NCI-H345 treated with DMSO at 0.1 percent for 48 hours (cell line): Measurements from ENCODE around the gene CRYBA4.
A peak's percentile ranks its signal among the peaks of the same experiment; 100 is the strongest.

Source experiments
- DNase-seq: peaks from one replicate; lab custom pipeline; 2025; ENCODE audit not compliant: unreplicated experiment; lab: John Stamatoyannopoulos, UW

Gene CRYBA4

GRCh38 chr22:26658671-26659478 is 37.1 kb downstream of the CRYBA4 start:
- DNase-seq = peak; percentile 85

- DNase-seq = no peak
Observed at GRCh38 chr22:26660356-26660755, 38.6 kb downstream of the CRYBA4 start.

GRCh38 chr22:26660961-26661578 is 39.3 kb downstream of the CRYBA4 start:
- DNase-seq = peak; percentile 54

GRCh38 chr22:26662160-26662559 is 40.4 kb downstream of the CRYBA4 start:
- no peak for DNase-seq

- no peak for DNase-seq
Observed at GRCh38 chr22:26663374-26663923, 41.7 kb downstream of the CRYBA4 start.

- DNase-seq = no peak
Observed at GRCh38 chr22:26665813-26666231, 44.1 kb downstream of the CRYBA4 start.

GRCh38 chr22:26667140-26667539 is 45.4 kb downstream of the CRYBA4 start:
- no peak for DNase-seq

- no peak for DNase-seq
Observed at GRCh38 chr22:26669060-26669481, 47.3 kb downstream of the CRYBA4 start.

GRCh38 chr22:26670459-26670858 is 48.7 kb downstream of the CRYBA4 start:
- DNase-seq = no peak

- DNase-seq = no peak
Observed at GRCh38 chr22:26671317-26672059, 49.7 kb downstream of the CRYBA4 start.

GRCh38 chr22:26672060-26672471 is 50.3 kb downstream of the CRYBA4 start:
- DNase-seq = no peak

GRCh38 chr22:26672590-26673468 is 51.1 kb downstream of the CRYBA4 start:
- peak; percentile 96 for DNase-seq

- no peak for DNase-seq
Observed at GRCh38 chr22:26673486-26673885, 51.7 kb downstream of the CRYBA4 start.

- DNase-seq = no peak
Observed at GRCh38 chr22:26674211-26675190, 52.7 kb downstream of the CRYBA4 start.

- no peak for DNase-seq
Observed at GRCh38 chr22:26675687-26676268, 54.0 kb downstream of the CRYBA4 start.

GRCh38 chr22:26677217-26677616 is 55.5 kb downstream of the CRYBA4 start:
- no peak for DNase-seq

- DNase-seq = peak; percentile 8
Observed at GRCh38 chr22:26679003-26679629, 57.4 kb downstream of the CRYBA4 start.
